ENCODE data around the gene TAF5.
"Not testable (repeated sequence)": the region's sequence is repeated elsewhere in the genome, so short reads cannot be mapped to it uniquely, and the experiment has no call there.

The TAF5 gene

GRCh38 chr10:103413564-103413963, 45.8 kb downstream of the TAF5 start:
- no peak for DNase-seq (ENCODE audit: low read depth)
- TF ChIP-seq CTCF (conservative IDR thresholded peaks at IDR 0.05; ENCODE audit: low read depth, low read length), result no peak
- no peak overlapping the region for H3K4me3 ChIP-seq (ENCODE audit: low read length)

GRCh38 chr10:103415581-103415980, 47.8 kb downstream of the TAF5 start:
- no peak for TF ChIP-seq CTCF (conservative IDR thresholded peaks at IDR 0.05; ENCODE audit: low read depth, low read length)
- H3K4me3 ChIP-seq (ENCODE audit: low read length), result no peak overlapping the region
- DNase-seq (ENCODE audit: low read depth), result no peak

GRCh38 chr10:103416436-103417147, 48.8 kb downstream of the TAF5 start:
- H3K4me3 ChIP-seq (ENCODE audit: low read length), result no peak overlapping the region
- TF ChIP-seq CTCF (conservative IDR thresholded peaks at IDR 0.05; ENCODE audit: low read depth, low read length), result peak; percentile 60
- DNase-seq (ENCODE audit: low read depth), result no peak

GRCh38 chr10:103417148-103417469, 49.3 kb downstream of the TAF5 start:
- DNase-seq (ENCODE audit: low read depth); H3K4me3 ChIP-seq (ENCODE audit: low read length): not testable (repeated sequence)

- no peak overlapping the region for H3K4me3 ChIP-seq (ENCODE audit: low read length)
- no peak for DNase-seq (ENCODE audit: low read depth)
- TF ChIP-seq CTCF (conservative IDR thresholded peaks at IDR 0.05; ENCODE audit: low read depth, low read length), result no peak
Measured at GRCh38 chr10:103417601-103418000, 49.8 kb downstream of the TAF5 start.

GRCh38 chr10:103419101-103419500, 51.3 kb downstream of the TAF5 start:
- no peak overlapping the region for H3K4me3 ChIP-seq (ENCODE audit: low read length)
- no peak for DNase-seq (ENCODE audit: low read depth)
- no peak for TF ChIP-seq CTCF (conservative IDR thresholded peaks at IDR 0.05; ENCODE audit: low read depth, low read length)

- TF ChIP-seq CTCF (conservative IDR thresholded peaks at IDR 0.05; ENCODE audit: low read depth, low read length), result no peak
- no peak for DNase-seq (ENCODE audit: low read depth)
- H3K4me3 ChIP-seq (ENCODE audit: low read length), result no peak overlapping the region
Measured at GRCh38 chr10:103423748-103424147, 56.0 kb downstream of the TAF5 start.
